H9 (cell line): Measurements from ENCODE around the gene LRIT1. TPM values are rescaled to one million over a fixed set of nuclear protein-coding genes. Genes with fewer than 3 reads are reported as not detected.

Source experiments
- DNase-seq: peaks from one replicate; pipeline ENCODE4 v3.0.0-alpha.2; 2017
- H2AFZ ChIP-seq: one replicate; pipeline ENCODE4 v1.6.1; 2013; ENCODE audit warnings: mild to moderate bottlenecking, low read length, control low read depth, moderate library complexity
- H2AK5ac ChIP-seq: 2 replicates; pipeline ENCODE4 v1.6.1; 2013; ENCODE audit warnings: low read length, control low read depth, mixed read lengths; ENCODE audit not compliant: insufficient read length
- H2BK120ac ChIP-seq: one replicate; pipeline ENCODE4 v1.6.1; 2013; ENCODE audit warnings: low read depth, mild to moderate bottlenecking, low read length, control low read depth, inconsistent platforms; ENCODE audit not compliant: poor library complexity, severe bottlenecking
- H2BK12ac ChIP-seq: 2 replicates; pipeline ENCODE4 v1.6.1; 2013; ENCODE audit warnings: low read length, control low read depth, mixed read lengths, low read depth; ENCODE audit not compliant: insufficient read length
- H2BK15ac ChIP-seq: 2 replicates; pipeline ENCODE4 v1.6.1; 2013; ENCODE audit warnings: low read depth, low read length, control low read depth
- H2BK20ac ChIP-seq: one replicate; pipeline ENCODE4 v1.6.1; 2013; ENCODE audit warnings: low read depth, mild to moderate bottlenecking, low read length, control low read depth, inconsistent platforms; ENCODE audit not compliant: poor library complexity, severe bottlenecking
- H2BK5ac ChIP-seq: 2 replicates; pipeline ENCODE4 v1.6.1; 2013; ENCODE audit warnings: low read length, control low read depth, mixed read lengths; ENCODE audit not compliant: insufficient read length
- H3K14ac ChIP-seq: 2 replicates; pipeline ENCODE4 v1.6.1; 2013; ENCODE audit warnings: low read length, control low read depth; ENCODE audit not compliant: insufficient read depth
- H3K18ac ChIP-seq: 2 replicates; pipeline ENCODE4 v1.6.1; 2013; ENCODE audit warnings: low read depth, mild to moderate bottlenecking, mixed read lengths, low read length, control low read depth; ENCODE audit not compliant: insufficient read length
- H3K23ac ChIP-seq: 2 replicates; pipeline ENCODE4 v1.6.1; 2013; ENCODE audit warnings: low read length, control low read depth, mixed read lengths, low read depth; ENCODE audit not compliant: insufficient read length
- H3K23me2 ChIP-seq: 2 replicates; pipeline ENCODE4 v1.6.1; 2013; ENCODE audit warnings: low read depth, mild to moderate bottlenecking, mixed read lengths, low read length, control low read depth; ENCODE audit not compliant: insufficient read length, poor library complexity, severe bottlenecking
- H3K27ac ChIP-seq: 2 replicates; pipeline ENCODE4 v1.5.1; 2013; ENCODE audit warnings: low read length, control low read depth, mixed read lengths, low read depth; ENCODE audit not compliant: insufficient read length
- H3K27me3 ChIP-seq: 2 replicates; pipeline ENCODE4 v1.6.1; 2013; ENCODE audit warnings: low read length, control low read depth, inconsistent platforms; ENCODE audit not compliant: insufficient read depth
- H3K4ac ChIP-seq: 2 replicates; pipeline ENCODE4 v1.6.1; 2013; ENCODE audit warnings: low read depth, mild to moderate bottlenecking, control low read depth, inconsistent platforms, low read length, moderate library complexity
- H3K4me1 ChIP-seq: 2 replicates; pipeline ENCODE4 v1.6.1; 2013; ENCODE audit warnings: low read length, control low read depth, inconsistent platforms; ENCODE audit not compliant: insufficient read depth
- H3K4me2 ChIP-seq: 2 replicates; pipeline ENCODE4 v1.6.1; 2013; ENCODE audit warnings: low read length, control low read depth, mixed read lengths; ENCODE audit not compliant: insufficient read length, insufficient read depth
- H3K56ac ChIP-seq: 2 replicates; pipeline ENCODE4 v1.6.1; 2013; ENCODE audit warnings: low read depth, mild to moderate bottlenecking, mixed read lengths, low read length, control low read depth; ENCODE audit not compliant: insufficient read length
- H3K79me1 ChIP-seq: 2 replicates; pipeline ENCODE4 v1.6.1; 2013; ENCODE audit warnings: low read depth, mild to moderate bottlenecking, moderate library complexity, low read length, control low read depth, inconsistent platforms; ENCODE audit not compliant: insufficient read depth, poor library complexity, severe bottlenecking
- H3K79me2 ChIP-seq: 2 replicates; pipeline ENCODE4 v1.6.1; 2013; ENCODE audit warnings: low read length, control low read depth, inconsistent platforms; ENCODE audit not compliant: insufficient read depth
- H3K9ac ChIP-seq: 2 replicates; pipeline ENCODE4 v1.6.1; 2013; ENCODE audit warnings: low read length, control low read depth, mixed read lengths; ENCODE audit not compliant: insufficient read length; ENCODE audit errors: extremely low read depth
- H3K9me3 ChIP-seq: one replicate; pipeline ENCODE4 v1.6.1; 2013; ENCODE audit warnings: low read depth, low read length, inconsistent platforms; ENCODE audit not compliant: control insufficient read depth
- H3T11ph ChIP-seq: one replicate; pipeline ENCODE4 v1.6.1; 2013; ENCODE audit warnings: mild to moderate bottlenecking, low read length, control low read depth, inconsistent platforms
- H4K20me1 ChIP-seq: one replicate; pipeline ENCODE4 v1.6.1; 2013; ENCODE audit not compliant: control insufficient read depth, insufficient read length, insufficient read depth
- H4K5ac ChIP-seq: 2 replicates; pipeline ENCODE4 v1.6.1; 2013; ENCODE audit warnings: low read depth, mild to moderate bottlenecking, mixed read lengths, low read length, control low read depth; ENCODE audit not compliant: insufficient read length
- H4K8ac ChIP-seq: replicated peaks from 2 replicates; pipeline ENCODE4 v1.6.1; 2013; ENCODE audit warnings: low read length, control low read depth, mixed read lengths, low read depth; ENCODE audit not compliant: insufficient read length
- H4K91ac ChIP-seq: 2 replicates; pipeline ENCODE4 v1.6.1; 2013; ENCODE audit warnings: low read depth, mild to moderate bottlenecking, moderate library complexity, mixed read lengths, low read length, control low read depth; ENCODE audit not compliant: insufficient read length
- H3K27ac Mint-ChIP-seq, 3 experiments: 2 replicates in 2 of 3; 3 replicates in 1 of 3; pipeline ENCODE4 v1.8.0; 2020 to 2021; ENCODE audit warnings: mixed read lengths in 3 of 3, mild to moderate bottlenecking in 1 of 3, moderate library complexity in 1 of 3
- H3K27me3 Mint-ChIP-seq: 2 replicates; pipeline ENCODE4 v1.8.0; 2021; ENCODE audit warnings: low read depth, mild to moderate bottlenecking, moderate library complexity, mixed read lengths
- H3K36me3 Mint-ChIP-seq, 3 experiments: 2 replicates in 2 of 3; 3 replicates in 1 of 3; pipeline ENCODE4 v1.8.0; 2020 to 2021; ENCODE audit warnings: low read depth in 3 of 3, mixed read lengths in 3 of 3; ENCODE audit not compliant: insufficient read depth in 1 of 3
- H3K4me1 Mint-ChIP-seq, 2 experiments: 2 replicates each; pipeline ENCODE4 v1.8.0; 2020; ENCODE audit warnings: mixed read lengths in 2 of 2
- H3K4me3 Mint-ChIP-seq, 2 experiments: 2 replicates in 1 of 2; 3 replicates in 1 of 2; pipeline ENCODE4 v1.8.0; 2020 to 2021; ENCODE audit warnings: mild to moderate bottlenecking in 2 of 2, mixed read lengths in 2 of 2, moderate library complexity in 1 of 2
- H3K9me3 Mint-ChIP-seq, 2 experiments: 2 replicates in 1 of 2; 3 replicates in 1 of 2; pipeline ENCODE4 v1.8.0; 2020; ENCODE audit warnings: mild to moderate bottlenecking in 2 of 2, mixed read lengths in 2 of 2, moderate library complexity in 1 of 2
- CTCF ChIP-seq: fragments of 200-600 bp; sonication (generic); conservative IDR thresholded peaks from 3 replicates; pipeline ENCODE4 v1.8.0; 2021; ENCODE audit warnings: antibody characterized with exemption, mild to moderate bottlenecking
- WGBS: extraction: QIAGEN DNeasy Blood & Tissue Kit; methylation state at CpG from one replicate; pipeline ENCODE4 v1.1.7; 2013; ENCODE audit warnings: missing lambda C conversion rate, low lambda C conversion rate, mixed read lengths; ENCODE audit not compliant: insufficient read length; ENCODE audit errors: extremely low coverage; 5-methylcytosine and 5-hydroxymethylcytosine counted together
- total RNA-seq: library from RNA; stranded (reverse); gene quantifications from 2 replicates; pipeline ENCODE4 v1.2.1, GENCODE V29; 2021

LRIT1 gene
- total RNA-seq, 1 experiment from 2014 or later = not detected

- Mint-ChIP-seq H3K9me3 (no peaks in the 10 kb centered on the region), H3K4me1 (peaks cover 4% of the 10 kb centered on the region in 2 experiments; a peak in 2 of 4 replicates), H3K27ac (peak overlapping the region in 1 of 3 experiments; percentile 15; a peak in 1 of 7 replicates), H3K36me3 (no peaks in the 10 kb centered on the region), H3K4me3 (no peak overlapping the region), H3K27me3 (peaks cover 27% of the 10 kb centered on the region)
- Histone ChIP-seq H3K79me2 (no peaks in the 10 kb centered on the region), H3K4ac (no peak overlapping the region), H3K4me1 (no peaks in the 10 kb centered on the region), H2AFZ (no peak overlapping the region), H4K5ac (no peak overlapping the region), H4K91ac (no peak overlapping the region), H3T11ph (no peak overlapping the region), H2BK5ac (no peak overlapping the region), H2BK20ac (no peak overlapping the region), H3K4me2 (no peak overlapping the region), H2BK120ac (no peak overlapping the region), H4K20me1 (no peaks in the 10 kb centered on the region), H3K14ac (no peak overlapping the region), H3K18ac (no peak overlapping the region), H2AK5ac (no peak overlapping the region), H3K56ac (no peak overlapping the region), H3K27me3 (no peaks in the 10 kb centered on the region; the same call in 1 of the 2 replicates), H3K23me2 (no peaks in the 10 kb centered on the region), H3K9ac (no peak overlapping the region), H2BK15ac (no peak overlapping the region), H3K9me3 (no peaks in the 10 kb centered on the region), H2BK12ac (no peak overlapping the region), H4K8ac (no peak overlapping the region), H3K79me1 (no peaks in the 10 kb centered on the region), H3K27ac (no peak overlapping the region), H3K23ac (no peak overlapping the region)
- no peak for DNase-seq
- no CpG with 5 or more reads among the region's 10 CpGs for WGBS
- no peak for TF ChIP-seq CTCF
These were observed 9.0 kb downstream of the LRIT1 start for GRCh38 chr10:84232376-84232775.
